ENCODE data around the gene PAF1. TPM values are rescaled to one million over a fixed set of nuclear protein-coding genes. Genes with fewer than 3 reads are reported as not detected.

The PAF1 gene
- total and polyA plus RNA-seq, 4 donors, result 13.7 to 29.4 (median 18.9) TPM

DNA sequence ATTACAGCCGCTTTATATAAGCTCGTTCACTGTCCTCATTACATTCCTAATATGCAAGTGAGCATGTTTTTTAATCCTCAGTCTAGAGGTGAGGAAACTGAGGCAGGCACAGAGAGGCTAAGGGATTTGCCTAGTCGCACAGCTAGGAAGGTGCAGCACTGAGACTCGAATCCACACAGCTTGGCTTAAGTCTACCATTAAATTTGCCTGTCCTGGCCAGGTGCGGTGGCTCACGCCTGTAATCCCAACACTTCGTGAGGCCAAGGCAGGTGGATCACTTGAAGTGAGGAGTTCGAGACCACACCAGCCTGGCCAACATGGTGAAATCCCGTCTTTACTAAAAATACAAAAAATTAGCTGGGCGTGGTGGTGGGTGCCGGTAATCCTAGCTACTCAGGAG is 36.8 kb upstream of the PAF1 start:
- Histone ChIP-seq H3K36me3 (ENCODE audit: control insufficient read depth in 4 of 4, insufficient read depth in 3 of 4, low read depth in 1 of 4, low read length in 3 of 4) (peaks cover 4 to 7% (median 6%) of the 10 kb centered on the region in 4 donors), H3K4me3 (ENCODE audit: low read depth in 1 of 3, low read length in 3 of 3) (no peak overlapping the region), H3K9ac (ENCODE audit: low read depth in 1 of 2, low read length in 2 of 2) (no peak overlapping the region), H3K27me3 (ENCODE audit: control insufficient read depth in 4 of 4, insufficient read depth in 4 of 4, low read length in 3 of 4) (no peaks in the 10 kb centered on the region), H3K9me3 (ENCODE audit: control insufficient read depth in 4 of 4, low read length in 3 of 4) (no peaks in the 10 kb centered on the region), H3K27ac (ENCODE audit: low read depth in 1 of 2, low read length in 2 of 2) (no peak overlapping the region), H3K4me1 (ENCODE audit: control insufficient read depth in 4 of 4, insufficient read depth in 4 of 4, low read length in 3 of 4) (no peaks in the 10 kb centered on the region)
- WGBS, result 92% methylated on average over 11 of the region's 11 CpGs
- no peak for TF ChIP-seq HNF4A (conservative IDR thresholded peaks at IDR 0.05)
- no peak for TF ChIP-seq HNF4G (IDR thresholded peaks at IDR 0.05)
- no peak for TF ChIP-seq TAF1 (conservative IDR thresholded peaks at IDR 0.05)
- no peak for TF ChIP-seq EGR1 (IDR thresholded peaks at IDR 0.05; ENCODE audit: low read depth in 2 of 2)
- TF ChIP-seq FOXA1 (IDR thresholded peaks at IDR 0.05), result no peak
- TF ChIP-seq YY1 (IDR thresholded peaks at IDR 0.05), result no peak
- TF ChIP-seq, protein P1, sequence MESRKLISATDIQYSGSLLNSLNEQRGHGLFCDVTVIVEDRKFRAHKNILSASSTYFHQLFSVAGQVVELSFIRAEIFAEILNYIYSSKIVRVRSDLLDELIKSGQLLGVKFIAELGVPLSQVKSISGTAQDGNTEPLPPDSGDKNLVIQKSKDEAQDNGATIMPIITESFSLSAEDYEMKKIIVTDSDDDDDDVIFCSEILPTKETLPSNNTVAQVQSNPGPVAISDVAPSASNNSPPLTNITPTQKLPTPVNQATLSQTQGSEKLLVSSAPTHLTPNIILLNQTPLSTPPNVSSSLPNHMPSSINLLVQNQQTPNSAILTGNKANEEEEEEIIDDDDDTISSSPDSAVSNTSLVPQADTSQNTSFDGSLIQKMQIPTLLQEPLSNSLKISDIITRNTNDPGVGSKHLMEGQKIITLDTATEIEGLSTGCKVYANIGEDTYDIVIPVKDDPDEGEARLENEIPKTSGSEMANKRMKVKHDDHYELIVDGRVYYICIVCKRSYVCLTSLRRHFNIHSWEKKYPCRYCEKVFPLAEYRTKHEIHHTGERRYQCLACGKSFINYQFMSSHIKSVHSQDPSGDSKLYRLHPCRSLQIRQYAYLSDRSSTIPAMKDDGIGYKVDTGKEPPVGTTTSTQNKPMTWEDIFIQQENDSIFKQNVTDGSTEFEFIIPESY (IDR thresholded peaks at IDR 0.05), result no peak
- no peak for TF ChIP-seq GABPA (IDR thresholded peaks at IDR 0.05 in 1 of 2, conservative IDR thresholded peaks at IDR 0.05 in 1 of 2)
- no peak for TF ChIP-seq SP1 (IDR thresholded peaks at IDR 0.05)
- TF ChIP-seq, protein P2, sequence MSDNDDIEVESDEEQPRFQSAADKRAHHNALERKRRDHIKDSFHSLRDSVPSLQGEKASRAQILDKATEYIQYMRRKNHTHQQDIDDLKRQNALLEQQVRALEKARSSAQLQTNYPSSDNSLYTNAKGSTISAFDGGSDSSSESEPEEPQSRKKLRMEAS (IDR thresholded peaks at IDR 0.05), result no peak
- TF ChIP-seq, protein P3, sequence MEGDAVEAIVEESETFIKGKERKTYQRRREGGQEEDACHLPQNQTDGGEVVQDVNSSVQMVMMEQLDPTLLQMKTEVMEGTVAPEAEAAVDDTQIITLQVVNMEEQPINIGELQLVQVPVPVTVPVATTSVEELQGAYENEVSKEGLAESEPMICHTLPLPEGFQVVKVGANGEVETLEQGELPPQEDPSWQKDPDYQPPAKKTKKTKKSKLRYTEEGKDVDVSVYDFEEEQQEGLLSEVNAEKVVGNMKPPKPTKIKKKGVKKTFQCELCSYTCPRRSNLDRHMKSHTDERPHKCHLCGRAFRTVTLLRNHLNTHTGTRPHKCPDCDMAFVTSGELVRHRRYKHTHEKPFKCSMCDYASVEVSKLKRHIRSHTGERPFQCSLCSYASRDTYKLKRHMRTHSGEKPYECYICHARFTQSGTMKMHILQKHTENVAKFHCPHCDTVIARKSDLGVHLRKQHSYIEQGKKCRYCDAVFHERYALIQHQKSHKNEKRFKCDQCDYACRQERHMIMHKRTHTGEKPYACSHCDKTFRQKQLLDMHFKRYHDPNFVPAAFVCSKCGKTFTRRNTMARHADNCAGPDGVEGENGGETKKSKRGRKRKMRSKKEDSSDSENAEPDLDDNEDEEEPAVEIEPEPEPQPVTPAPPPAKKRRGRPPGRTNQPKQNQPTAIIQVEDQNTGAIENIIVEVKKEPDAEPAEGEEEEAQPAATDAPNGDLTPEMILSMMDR (IDR thresholded peaks at IDR 0.05; ENCODE audit: low read depth, low read length, missing input control), result no peak
- DNase-seq (ENCODE audit: low spot score), result no peak

DNA sequence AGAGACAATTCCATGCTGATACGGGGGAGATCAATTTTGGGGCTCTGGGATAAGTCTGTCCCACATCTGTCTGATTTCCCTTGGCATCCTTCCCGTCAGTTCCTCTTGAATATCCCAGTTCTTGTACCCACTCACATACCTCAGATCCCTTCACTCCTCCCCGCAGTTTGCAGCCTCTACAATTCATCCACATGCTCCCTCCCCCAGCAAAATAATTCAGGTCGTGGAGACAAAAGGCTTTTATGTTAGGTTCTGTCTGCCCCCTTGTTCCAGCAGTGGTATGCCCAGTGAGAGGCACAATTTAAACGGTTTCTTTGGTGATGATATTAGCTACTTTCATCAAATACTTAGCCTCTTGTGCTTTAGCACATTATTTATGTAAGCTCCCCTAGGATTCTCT is 35.3 kb upstream of the PAF1 start:
- DNase-seq (ENCODE audit: low spot score), result no peak

More for the DNA sequence above, 35.3 kb upstream of the PAF1 start:
- Histone ChIP-seq H3K27me3 (ENCODE audit: control insufficient read depth in 4 of 4, insufficient read depth in 4 of 4, low read length in 3 of 4) (no peaks in the 10 kb centered on the region), H3K27ac (ENCODE audit: low read depth in 1 of 2, low read length in 2 of 2) (no peak overlapping the region), H3K36me3 (ENCODE audit: control insufficient read depth in 4 of 4, insufficient read depth in 3 of 4, low read depth in 1 of 4, low read length in 3 of 4) (no peaks in the 10 kb centered on the region), H3K9ac (ENCODE audit: low read depth in 1 of 2, low read length in 2 of 2) (no peak overlapping the region), H3K4me3 (ENCODE audit: low read depth in 1 of 3, low read length in 3 of 3) (no peak overlapping the region), H3K9me3 (ENCODE audit: control insufficient read depth in 4 of 4, low read length in 3 of 4) (no peaks in the 10 kb centered on the region), H3K4me1 (ENCODE audit: control insufficient read depth in 4 of 4, insufficient read depth in 4 of 4, low read length in 3 of 4) (no peaks in the 10 kb centered on the region)
- WGBS, result 75% methylated on average over 5 of the region's 5 CpGs
- TF ChIP-seq RXRA (IDR thresholded peaks at IDR 0.05), result no peak
- TF ChIP-seq YY1 (IDR thresholded peaks at IDR 0.05), result no peak
- no peak for TF ChIP-seq TAF1 (conservative IDR thresholded peaks at IDR 0.05)
- no peak for TF ChIP-seq FOXA1 (IDR thresholded peaks at IDR 0.05)
- TF ChIP-seq, protein P4, sequence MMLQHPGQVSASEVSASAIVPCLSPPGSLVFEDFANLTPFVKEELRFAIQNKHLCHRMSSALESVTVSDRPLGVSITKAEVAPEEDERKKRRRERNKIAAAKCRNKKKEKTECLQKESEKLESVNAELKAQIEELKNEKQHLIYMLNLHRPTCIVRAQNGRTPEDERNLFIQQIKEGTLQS (IDR thresholded peaks at IDR 0.05), result no peak
- TF ChIP-seq, protein P1 (IDR thresholded peaks at IDR 0.05), result no peak
- TF ChIP-seq HNF4A (conservative IDR thresholded peaks at IDR 0.05), result no peak
- no peak for TF ChIP-seq EGR1 (IDR thresholded peaks at IDR 0.05; ENCODE audit: low read depth in 2 of 2)

Measured in liver (tissue), 9 donors.